Kidney (tissue), 14 donors: Measurements from ENCODE around the gene CLRN3. TPM values are rescaled to one million over a fixed set of nuclear protein-coding genes. Genes with fewer than 3 reads are reported as not detected.

ENCODE experiments used
- DNase-seq, 5 donors: peaks; one replicate each; pipeline ENCODE4 v3.0.0-alpha.2; 2013 to 2020
- FAIRE-seq: peaks from 2 replicates; lab custom pipeline; 2012; peaks lifted over from hg19 to GRCh38; lab: Jason Lieb, UNC
- H3K27ac ChIP-seq, 2 donors: one replicate each; pipeline ENCODE4 v1.7.0; 2013; ENCODE audit warnings: low read depth in 2 of 2, low read length in 2 of 2, inconsistent platforms in 1 of 2
- H3K27me3 ChIP-seq: one replicate; pipeline ENCODE4 v1.7.1; 2013; ENCODE audit warnings: low read length, inconsistent platforms; ENCODE audit not compliant: control insufficient read depth, insufficient read depth
- H3K36me3 ChIP-seq, 3 donors: one replicate each; pipeline versions ENCODE4 v1.7.0 to v1.7.1; 2013; ENCODE audit warnings: low read length in 3 of 3, control low read depth in 1 of 3, inconsistent platforms in 1 of 3; ENCODE audit not compliant: insufficient read depth in 3 of 3, control insufficient read depth in 2 of 3
- H3K4me1 ChIP-seq, 3 donors: one replicate each; pipeline versions ENCODE4 v1.7.0 to v1.7.1; 2013; ENCODE audit warnings: low read length in 3 of 3, inconsistent platforms in 1 of 3, low read depth in 1 of 3; ENCODE audit not compliant: control insufficient read depth in 2 of 3, insufficient read depth in 2 of 3
- H3K4me3 ChIP-seq, 3 donors: one replicate each; pipeline versions ENCODE4 v1.7.0 to v1.8.1; 2013; ENCODE audit warnings: low read length in 3 of 3, control low read depth in 1 of 3, inconsistent platforms in 1 of 3
- H3K9ac ChIP-seq, 3 donors: one replicate each; pipeline versions ENCODE4 v1.7.0 to v1.7.1; 2013; ENCODE audit warnings: low read length in 3 of 3, control low read depth in 1 of 3, inconsistent platforms in 1 of 3
- H3K9me3 ChIP-seq, 3 donors: one replicate each; pipeline versions ENCODE4 v1.7.0 to v1.7.1; 2013; ENCODE audit warnings: low read length in 3 of 3, control low read depth in 1 of 3, inconsistent platforms in 1 of 3; ENCODE audit not compliant: control insufficient read depth in 2 of 3, insufficient read depth in 1 of 3
- CTCF ChIP-seq: IDR thresholded peaks from 3 replicates; pipeline ENCODE4 v1.5.1; 2012; ENCODE audit warnings: mild to moderate bottlenecking, moderate library complexity, borderline replicate concordance; ENCODE audit not compliant: insufficient read depth; ENCODE audit errors: extremely low read depth
- intact Hi-C: fragments of 100-400 bp; cut with DNase I; formaldehyde crosslinking; loops from one replicate; pipeline ENCODE4 v1.11.1; 2022
- polyA plus RNA-seq: library from polyadenylated mRNA; stranded (reverse); fragments of 350-450 nt; fragmentation: Illumina TruSeq; extraction: RNeasy Lipid Tissue Mini Kit (QIAGEN cat#74804); gene quantifications from one replicate; pipeline ENCODE4 v1.2.3, GENCODE V29; 2014; ENCODE audit warnings: low read depth, low replicate concordance; ENCODE audit not compliant: insufficient read depth
- total RNA-seq: library from RNA; stranded (reverse); fragmentation: NEBNext Ultra II Directional; extraction: Animal tissue kit (Norgen Biotek cat#: 25700); gene quantifications from one replicate; pipeline ENCODE4 v1.2.1, GENCODE V29; 2021
- donor health status: control.
- donor health status: control.
- donor health status: control.
- donor health status: control.
- donor health status: control.
- donor health status: DM: yes; HTN: yes; CAD: no.
- donor health status: Normal renal cell carcinoma (clear cell type).

The CLRN3 gene
- total and polyA plus RNA-seq, 2 donors from 2014 or later = 9.4 to 42.1 TPM

- Histone ChIP-seq H3K27me3 (no peaks in the 10 kb centered on the region), H3K4me1 (peaks cover 0 to 13% (median 4%) of the 10 kb centered on the region in 3 donors), H3K27ac (no peak overlapping the region), H3K36me3 (peaks cover 0 to 6% (median 0%) of the 10 kb centered on the region in 3 donors), H3K9me3 (no peaks in the 10 kb centered on the region), H3K4me3 (no peak overlapping the region), H3K9ac (no peak overlapping the region)
- FAIRE-seq (no peak), DNase-seq (no peak)
- intact Hi-C loops = no loop called here
- TF ChIP-seq CTCF = no peak
Observed at GRCh38 chr10:127880557-127880956, 12.2 kb downstream of the CLRN3 start.

GRCh38 chr10:127878475-127879055, 14.2 kb downstream of the CLRN3 start:
- peaks cover 0 to 5% (median 4%) of the 10 kb centered on the region in 3 donors for H3K4me1 ChIP-seq
- no peak overlapping the region for H3K9ac ChIP-seq
- H3K27ac ChIP-seq = no peak overlapping the region
- DNase-seq = no peak
- no peaks in the 10 kb centered on the region for H3K27me3 ChIP-seq
- intact Hi-C loops = no loop called here
- TF ChIP-seq CTCF = no peak
- FAIRE-seq = no peak
- H3K36me3 ChIP-seq = peaks cover 0 to 6% (median 0%) of the 10 kb centered on the region in 3 donors
- no peaks in the 10 kb centered on the region for H3K9me3 ChIP-seq
- no peak overlapping the region for H3K4me3 ChIP-seq

DNA sequence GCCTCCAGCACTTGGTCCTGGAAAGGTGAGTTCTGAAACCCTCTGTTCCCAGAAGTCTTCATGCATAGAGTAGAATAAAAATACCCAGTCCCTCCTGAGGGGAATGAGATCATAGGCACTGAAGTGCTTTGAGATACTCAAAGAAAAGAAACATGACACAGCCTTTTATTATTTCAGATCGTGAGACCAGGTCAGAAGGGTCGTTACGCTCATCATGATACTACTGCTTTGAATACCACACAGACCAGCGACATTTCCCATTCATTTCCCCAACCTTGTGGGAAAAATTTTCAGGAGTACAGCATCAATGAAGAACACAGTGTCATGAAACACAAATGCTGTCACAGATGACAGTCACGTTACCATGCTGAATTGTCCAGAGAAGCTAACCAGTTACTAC, 15.0 kb downstream of the CLRN3 start:
- Histone ChIP-seq H3K27me3 (no peaks in the 10 kb centered on the region), H3K9me3 (no peaks in the 10 kb centered on the region), H3K4me3 (no peak overlapping the region), H3K36me3 (peaks cover 0 to 6% (median 0%) of the 10 kb centered on the region in 3 donors), H3K27ac (no peak overlapping the region), H3K9ac (no peak overlapping the region), H3K4me1 (peaks cover 0 to 6% (median 2%) of the 10 kb centered on the region in 3 donors)
- TF ChIP-seq CTCF = no peak
- DNase-seq = no peak
- intact Hi-C loops = no loop called here
- FAIRE-seq = no peak
